ENCODE results near the gene CLEC2L.

Gene CLEC2L

GRCh38 chr7:139580435-139580834 lies 57.0 kb downstream of the CLEC2L start:
- Histone ChIP-seq H3K4me3 (ENCODE audit: low read depth, low read length, poor library complexity, severe bottlenecking) (no peak overlapping the region), H3K4me1 (ENCODE audit: insufficient read depth, low read length, severe bottlenecking) (no peaks in the 10 kb centered on the region), H4K20me1 (ENCODE audit: insufficient read depth, low read length) (no peaks in the 10 kb centered on the region), H3K27ac (ENCODE audit: low read depth, low read length, poor library complexity, severe bottlenecking) (no peak overlapping the region), H3K9ac (ENCODE audit: low read length) (no peak overlapping the region), H3K9me3 (ENCODE audit: low read length) (no peaks in the 10 kb centered on the region), H3K36me3 (ENCODE audit: insufficient read depth, low read length) (no peaks in the 10 kb centered on the region), H3K9me2 (ENCODE audit: low read depth, low read length) (no peaks in the 10 kb centered on the region), H3K79me2 (ENCODE audit: insufficient read depth, low read length) (no peaks in the 10 kb centered on the region), H3K27me3 (ENCODE audit: insufficient read depth, low read length) (0 out of 2 replicates have a peak, but pooled peaks cover 4% of the 10 kb centered on the region), H2AFZ (ENCODE audit: low read length) (no peak overlapping the region), H3K4me2 (ENCODE audit: low read length) (no peak overlapping the region), H3F3A (ENCODE audit: insufficient read depth, low read length) (no peaks in the 10 kb centered on the region)
- TF ChIP-seq CTCF (IDR thresholded peaks at IDR 0.05; ENCODE audit: low read length) = no peak
- TF ChIP-seq EZH2 (IDR thresholded peaks at IDR 0.05; ENCODE audit: borderline replicate concordance, low read length) = no peak

DNA sequence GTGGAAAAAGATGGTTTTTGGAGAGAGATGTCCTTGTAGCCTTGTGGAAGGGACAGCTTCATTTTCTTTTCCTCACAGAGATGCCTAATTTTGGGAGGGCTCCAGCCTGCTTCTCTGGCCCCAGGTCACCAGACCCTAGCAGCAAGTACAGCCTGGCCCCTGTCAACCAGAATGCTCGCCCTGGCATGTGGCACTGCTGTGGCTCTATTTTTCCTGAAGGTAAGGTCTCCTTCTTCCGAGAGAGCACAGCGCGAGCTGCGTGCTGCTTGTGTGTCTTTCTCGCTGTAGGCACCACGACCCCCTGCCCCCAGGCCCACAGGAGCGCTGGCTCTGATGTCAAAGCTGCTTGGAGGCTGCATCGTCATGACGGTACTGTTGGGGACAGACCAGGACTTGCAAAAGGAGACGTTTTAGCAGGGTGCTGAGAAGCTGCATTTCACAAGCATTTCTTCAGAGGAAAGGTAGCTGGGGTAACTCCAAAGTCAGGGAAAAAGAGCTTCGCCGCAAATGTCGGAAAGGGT lies 58.7 kb downstream of the CLEC2L start:
- no peak for TF ChIP-seq EZH2 (IDR thresholded peaks at IDR 0.05; ENCODE audit: borderline replicate concordance, low read length)
- TF ChIP-seq CTCF (IDR thresholded peaks at IDR 0.05; ENCODE audit: low read length) = no peak
- H3K36me3 ChIP-seq (ENCODE audit: insufficient read depth, low read length) = no peaks in the 10 kb centered on the region
- no peak overlapping the region for H3K4me3 ChIP-seq (ENCODE audit: low read depth, low read length, poor library complexity, severe bottlenecking)
- H3K9ac ChIP-seq (ENCODE audit: low read length) = no peak overlapping the region
- H3K4me2 ChIP-seq (ENCODE audit: low read length) = no peak overlapping the region
- no peaks in the 10 kb centered on the region for H3K4me1 ChIP-seq (ENCODE audit: insufficient read depth, low read length, severe bottlenecking)
- no peaks in the 10 kb centered on the region for H3F3A ChIP-seq (ENCODE audit: insufficient read depth, low read length)
- 0 out of 2 replicates have a peak, but pooled peaks cover 4% of the 10 kb centered on the region for H3K27me3 ChIP-seq (ENCODE audit: insufficient read depth, low read length)
- no peaks in the 10 kb centered on the region for H3K9me2 ChIP-seq (ENCODE audit: low read depth, low read length)
- H3K27ac ChIP-seq (ENCODE audit: low read depth, low read length, poor library complexity, severe bottlenecking) = no peak overlapping the region
- no peaks in the 10 kb centered on the region for H3K79me2 ChIP-seq (ENCODE audit: insufficient read depth, low read length)
- H3K9me3 ChIP-seq (ENCODE audit: low read length) = no peaks in the 10 kb centered on the region
- H4K20me1 ChIP-seq (ENCODE audit: insufficient read depth, low read length) = no peaks in the 10 kb centered on the region
- no peak overlapping the region for H2AFZ ChIP-seq (ENCODE audit: low read length)

- Histone ChIP-seq H3K27me3 (ENCODE audit: insufficient read depth, low read length) (0 out of 2 replicates have a peak, but pooled peaks cover 4% of the 10 kb centered on the region), H3K36me3 (ENCODE audit: insufficient read depth, low read length) (no peaks in the 10 kb centered on the region), H4K20me1 (ENCODE audit: insufficient read depth, low read length) (no peaks in the 10 kb centered on the region), H3K79me2 (ENCODE audit: insufficient read depth, low read length) (no peaks in the 10 kb centered on the region), H3K9me2 (ENCODE audit: low read depth, low read length) (no peaks in the 10 kb centered on the region), H3K4me1 (ENCODE audit: insufficient read depth, low read length, severe bottlenecking) (no peaks in the 10 kb centered on the region), H3K9ac (ENCODE audit: low read length) (no peak overlapping the region), H2AFZ (ENCODE audit: low read length) (no peak overlapping the region), H3K4me3 (ENCODE audit: low read depth, low read length, poor library complexity, severe bottlenecking) (no peak overlapping the region), H3K4me2 (ENCODE audit: low read length) (no peak overlapping the region), H3K9me3 (ENCODE audit: low read length) (no peaks in the 10 kb centered on the region), H3F3A (ENCODE audit: insufficient read depth, low read length) (no peaks in the 10 kb centered on the region), H3K27ac (ENCODE audit: low read depth, low read length, poor library complexity, severe bottlenecking) (no peak overlapping the region)
- TF ChIP-seq EZH2 (IDR thresholded peaks at IDR 0.05; ENCODE audit: borderline replicate concordance, low read length) = no peak
- no peak for TF ChIP-seq CTCF (IDR thresholded peaks at IDR 0.05; ENCODE audit: low read length)
Measured at GRCh38 chr7:139582671-139583155, 59.2 kb downstream of the CLEC2L start.
